Central memory CD8-positive, alpha-beta T cell (primary cell): Measurements from ENCODE around the gene LOXHD1.

ENCODE experiments used
- ATAC-seq: fragments of 150-1000 bp; cut with Tn5 transposase; replicated peaks from 2 replicates; pipeline ENCODE4 v1.10.0; 2022; ENCODE audit warnings: mild to moderate bottlenecking, moderate FRiP score, moderate number of reproducible peaks; ENCODE audit not compliant: poor library complexity, severe bottlenecking; ENCODE audit errors: extremely low read depth
- DNase-seq, 2 donors: peaks; one replicate each; pipeline ENCODE4 v3.0.0; 2021; ENCODE audit warnings: low spot score in 2 of 2
- H3K27ac Mint-ChIP-seq: one replicate; pipeline ENCODE4 v1.8.0; 2022; ENCODE audit warnings: low read depth, mild to moderate bottlenecking, moderate library complexity, mixed read lengths
- H3K27me3 Mint-ChIP-seq: one replicate; pipeline ENCODE4 v1.8.0; 2022; ENCODE audit warnings: mixed read lengths
- H3K36me3 Mint-ChIP-seq: one replicate; pipeline ENCODE4 v1.8.0; 2022; ENCODE audit warnings: mild to moderate bottlenecking, moderate library complexity, mixed read lengths; ENCODE audit not compliant: insufficient read depth
- H3K4me1 Mint-ChIP-seq: one replicate; pipeline ENCODE4 v1.8.0; 2022; ENCODE audit warnings: mixed read lengths
- H3K4me3 Mint-ChIP-seq: one replicate; pipeline ENCODE4 v1.8.0; 2022; ENCODE audit warnings: mild to moderate bottlenecking, moderate library complexity, mixed read lengths
- H3K9me3 Mint-ChIP-seq: one replicate; pipeline ENCODE4 v1.8.0; 2022; ENCODE audit warnings: mixed read lengths

Gene LOXHD1

GRCh38 chr18:46615720-46616119, 41.3 kb downstream of the LOXHD1 start:
- Mint-ChIP-seq H3K4me3 (no peak overlapping the region), H3K27me3 (no peaks in the 10 kb centered on the region), H3K9me3 (no peaks in the 10 kb centered on the region), H3K36me3 (peaks cover 2% of the 10 kb centered on the region), H3K27ac (no peak overlapping the region), H3K4me1 (no peaks in the 10 kb centered on the region)
- no peak for DNase-seq
- no peak for ATAC-seq

GRCh38 chr18:46609048-46609447, 48.0 kb downstream of the LOXHD1 start:
- no peak for ATAC-seq
- Mint-ChIP-seq H3K27ac (no peak overlapping the region), H3K4me1 (no peaks in the 10 kb centered on the region), H3K36me3 (no peaks in the 10 kb centered on the region), H3K4me3 (no peak overlapping the region), H3K9me3 (no peaks in the 10 kb centered on the region), H3K27me3 (peaks cover under 1% of the 10 kb centered on the region)
- no peak for DNase-seq

DNA sequence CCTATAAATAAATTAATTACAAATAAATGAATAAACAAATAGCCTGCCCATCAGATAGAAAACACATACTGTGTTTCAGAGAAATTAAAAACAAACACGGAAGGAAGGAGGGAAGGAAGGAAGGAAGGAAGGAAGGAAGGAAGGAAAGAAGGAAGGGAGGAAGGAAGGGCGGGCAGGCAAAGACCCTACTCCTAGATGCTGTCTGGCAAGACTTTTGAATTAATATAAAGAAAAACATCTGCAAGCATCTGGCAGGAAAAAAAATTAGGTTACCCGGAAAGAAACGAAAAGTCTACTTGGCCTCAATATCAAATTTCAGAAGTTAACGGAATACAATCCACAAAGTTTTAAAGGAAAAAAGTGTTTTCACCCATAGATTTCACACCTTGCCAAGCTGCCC, 49.1 kb downstream of the LOXHD1 start:
- Mint-ChIP-seq H3K4me3 (no peak overlapping the region), H3K36me3 (no peaks in the 10 kb centered on the region), H3K27ac (no peak overlapping the region), H3K4me1 (no peaks in the 10 kb centered on the region), H3K27me3 (peaks cover 12% of the 10 kb centered on the region), H3K9me3 (no peaks in the 10 kb centered on the region)
- DNase-seq, result no peak
- ATAC-seq, result no peak

- peaks cover 1% of the 10 kb centered on the region for H3K36me3 Mint-ChIP-seq
- H3K9me3 Mint-ChIP-seq, result no peaks in the 10 kb centered on the region
- peaks cover 32% of the 10 kb centered on the region for H3K27me3 Mint-ChIP-seq
- no peak overlapping the region for H3K4me3 Mint-ChIP-seq
- DNase-seq, result no peak
- no peak overlapping the region for H3K27ac Mint-ChIP-seq
- no peak for ATAC-seq
- H3K4me1 Mint-ChIP-seq, result peaks cover 6% of the 10 kb centered on the region
These were observed 55.7 kb downstream of the LOXHD1 start for GRCh38 chr18:46601141-46601805.

- Mint-ChIP-seq H3K9me3 (no peaks in the 10 kb centered on the region), H3K27me3 (peaks cover 23% of the 10 kb centered on the region), H3K4me1 (peaks cover 9% of the 10 kb centered on the region), H3K36me3 (peaks cover 1% of the 10 kb centered on the region), H3K4me3 (no peak overlapping the region), H3K27ac (no peak overlapping the region)
- ATAC-seq, result peak; percentile 62
- no peak for DNase-seq
These were observed 60.9 kb downstream of the LOXHD1 start for GRCh38 chr18:46596119-46596518.

DNA sequence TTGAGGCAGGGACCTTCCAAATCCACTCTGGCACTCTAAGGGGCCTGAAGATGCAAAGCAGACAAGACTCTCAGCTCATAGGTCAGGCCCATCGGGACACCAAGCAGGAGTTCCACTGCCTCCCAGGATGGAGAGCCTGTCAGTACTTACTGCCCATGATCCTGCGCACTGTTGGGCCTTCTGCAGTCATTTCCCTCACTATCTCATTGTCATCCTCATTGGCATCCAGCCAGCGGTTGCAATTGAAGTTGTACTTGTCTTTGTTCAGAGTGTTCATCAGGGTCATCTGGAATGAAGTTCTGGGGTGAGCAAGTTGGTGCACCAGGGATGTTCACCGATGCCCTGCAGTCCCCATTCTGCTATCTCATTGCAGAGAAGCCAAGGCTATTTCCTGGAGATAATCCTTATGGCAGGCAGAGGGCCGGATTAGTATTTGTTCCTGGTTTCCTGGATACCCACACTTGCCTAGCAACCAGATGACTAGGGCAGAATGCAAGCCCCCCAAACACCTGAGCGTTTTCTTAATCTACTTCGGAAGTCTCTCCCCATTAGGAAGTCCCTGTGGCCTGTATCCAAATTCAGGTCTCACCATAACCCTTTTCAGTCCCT, 65.1 kb downstream of the LOXHD1 start:
- peaks cover 19% of the 10 kb centered on the region for H3K27me3 Mint-ChIP-seq
- H3K36me3 Mint-ChIP-seq, result no peaks in the 10 kb centered on the region
- H3K4me3 Mint-ChIP-seq, result no peak overlapping the region
- H3K9me3 Mint-ChIP-seq, result no peaks in the 10 kb centered on the region
- ATAC-seq (no peak), DNase-seq (no peak)
- H3K4me1 Mint-ChIP-seq, result peaks cover 9% of the 10 kb centered on the region
- H3K27ac Mint-ChIP-seq, result no peak overlapping the region

DNA sequence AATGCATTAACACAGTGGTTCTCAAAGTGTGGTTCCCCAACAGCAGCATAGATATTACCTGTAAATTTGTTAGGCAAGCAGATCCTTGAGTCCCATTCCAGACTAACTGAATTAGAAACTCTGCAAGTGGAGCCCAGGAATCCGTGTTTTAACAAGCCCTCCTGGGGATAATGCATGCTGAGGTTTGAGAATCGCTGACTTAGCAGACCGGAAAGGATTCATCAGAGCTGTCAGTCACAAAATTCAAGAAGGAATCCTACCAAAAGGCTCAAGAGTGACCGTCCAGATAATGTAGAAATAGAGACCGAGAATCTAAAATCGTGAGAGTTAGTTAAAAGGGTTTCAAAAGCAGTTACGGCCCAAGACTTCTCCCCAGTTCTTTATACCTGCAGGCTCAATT, 66.9 kb downstream of the LOXHD1 start:
- H3K36me3 Mint-ChIP-seq, result no peaks in the 10 kb centered on the region

DNA sequence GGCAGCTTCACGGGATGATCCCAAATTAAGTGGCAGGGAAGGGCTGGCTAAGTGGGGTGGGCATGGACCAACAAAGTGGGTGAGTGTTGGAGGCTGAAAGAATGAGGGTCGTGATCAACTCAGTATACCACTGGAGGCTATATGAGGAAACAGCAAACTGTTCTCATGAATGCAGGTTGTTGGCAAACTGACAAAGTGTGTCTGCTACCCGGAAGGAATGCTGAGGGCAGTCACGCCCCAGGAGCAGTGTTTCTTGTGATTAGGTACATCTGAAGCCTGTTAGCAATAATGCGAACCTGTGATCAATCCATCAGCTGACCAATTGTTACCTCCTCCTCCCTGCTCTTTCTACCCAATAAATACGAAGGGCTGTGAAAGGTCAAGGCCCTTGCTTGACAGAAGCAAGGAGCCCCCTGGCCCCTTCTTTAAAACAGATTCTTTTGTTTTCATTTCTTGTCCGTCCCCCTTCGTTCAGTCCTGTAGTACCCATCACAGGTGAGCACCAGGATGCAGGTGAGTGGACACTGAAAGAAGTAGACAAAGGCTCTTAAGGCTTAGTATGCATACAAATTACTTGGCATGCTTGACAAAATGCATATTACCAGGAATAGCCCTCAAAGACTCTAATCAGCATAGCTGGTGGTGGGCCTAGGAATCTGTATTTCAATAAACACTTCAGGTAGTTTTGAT, 67.9 kb downstream of the LOXHD1 start:
- peaks cover 6% of the 10 kb centered on the region for H3K27me3 Mint-ChIP-seq

More for the DNA sequence above, 66.9 kb downstream of the LOXHD1 start:
- H3K27ac Mint-ChIP-seq, result no peak overlapping the region
- ATAC-seq, result no peak
- peaks cover 16% of the 10 kb centered on the region for H3K27me3 Mint-ChIP-seq
- H3K4me3 Mint-ChIP-seq, result no peak overlapping the region
- no peak for DNase-seq
- no peaks in the 10 kb centered on the region for H3K4me1 Mint-ChIP-seq
- no peaks in the 10 kb centered on the region for H3K9me3 Mint-ChIP-seq

GRCh38 chr18:46587600-46587999, 69.4 kb downstream of the LOXHD1 start:
- Mint-ChIP-seq H3K4me3 (no peak overlapping the region), H3K9me3 (no peaks in the 10 kb centered on the region), H3K27me3 (no peaks in the 10 kb centered on the region), H3K4me1 (no peaks in the 10 kb centered on the region), H3K36me3 (no peaks in the 10 kb centered on the region), H3K27ac (no peak overlapping the region)
- ATAC-seq (no peak), DNase-seq (no peak)

More for the DNA sequence above, 67.9 kb downstream of the LOXHD1 start:
- no peak overlapping the region for H3K4me3 Mint-ChIP-seq
- DNase-seq (no peak), ATAC-seq (no peak)
- H3K36me3 Mint-ChIP-seq, result no peaks in the 10 kb centered on the region
- no peaks in the 10 kb centered on the region for H3K9me3 Mint-ChIP-seq
- H3K4me1 Mint-ChIP-seq, result no peaks in the 10 kb centered on the region
- no peak overlapping the region for H3K27ac Mint-ChIP-seq

GRCh38 chr18:46583711-46584110, 73.3 kb downstream of the LOXHD1 start:
- Mint-ChIP-seq H3K27ac (no peak overlapping the region), H3K4me1 (no peaks in the 10 kb centered on the region), H3K4me3 (no peak overlapping the region), H3K36me3 (no peaks in the 10 kb centered on the region), H3K27me3 (peaks cover 29% of the 10 kb centered on the region), H3K9me3 (peaks cover 22% of the 10 kb centered on the region)
- DNase-seq, result no peak
- ATAC-seq, result no peak

DNA sequence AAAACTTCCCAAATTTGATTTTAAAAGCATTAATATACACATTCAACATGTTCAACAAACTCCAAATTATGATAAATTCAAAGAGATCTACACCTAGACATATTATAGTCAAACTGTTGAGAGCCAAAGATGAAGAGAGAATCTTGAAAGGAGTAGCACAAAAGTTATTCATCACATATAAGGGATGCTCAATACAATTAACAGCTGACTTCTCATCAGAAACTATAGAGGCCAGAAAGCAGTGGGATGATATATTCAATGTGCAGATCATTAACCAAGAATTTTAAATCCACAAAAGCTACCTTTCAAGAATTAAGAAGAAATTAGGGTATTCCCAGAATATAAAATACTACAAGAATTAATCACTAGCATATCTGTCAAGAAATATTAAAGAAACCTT, 75.4 kb downstream of the LOXHD1 start:
- no peak for ATAC-seq
- peaks cover 22% of the 10 kb centered on the region for H3K9me3 Mint-ChIP-seq
- no peaks in the 10 kb centered on the region for H3K36me3 Mint-ChIP-seq
- DNase-seq, result no peak
- H3K27ac Mint-ChIP-seq, result no peak overlapping the region
- H3K4me1 Mint-ChIP-seq, result no peaks in the 10 kb centered on the region
- peaks cover 40% of the 10 kb centered on the region for H3K27me3 Mint-ChIP-seq
- H3K4me3 Mint-ChIP-seq, result no peak overlapping the region

DNA sequence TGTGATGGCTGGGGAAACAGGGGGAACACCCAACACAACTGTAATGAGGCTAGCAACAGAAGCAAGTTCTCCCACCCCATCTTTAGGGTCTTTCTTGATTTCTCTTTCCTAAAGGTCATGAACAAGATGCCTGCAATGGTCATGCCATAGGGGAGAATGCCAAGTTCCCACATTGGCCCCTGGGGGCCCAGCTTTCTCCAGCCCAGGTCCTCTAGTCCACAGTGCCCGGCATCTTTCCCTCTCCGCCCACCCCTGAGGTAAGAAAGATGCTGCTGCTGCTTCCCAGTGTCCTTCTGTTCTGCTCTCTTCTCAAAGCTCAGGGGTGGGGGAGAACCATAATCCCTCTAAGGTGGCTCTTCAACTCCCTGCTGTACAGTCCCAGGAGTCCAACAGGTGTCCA, 78.0 kb downstream of the LOXHD1 start:
- ATAC-seq (no peak), DNase-seq (no peak)
- Mint-ChIP-seq H3K36me3 (no peaks in the 10 kb centered on the region), H3K4me1 (no peaks in the 10 kb centered on the region), H3K4me3 (no peak overlapping the region), H3K27ac (no peak overlapping the region), H3K27me3 (peaks cover 40% of the 10 kb centered on the region), H3K9me3 (peaks cover 22% of the 10 kb centered on the region)

DNA sequence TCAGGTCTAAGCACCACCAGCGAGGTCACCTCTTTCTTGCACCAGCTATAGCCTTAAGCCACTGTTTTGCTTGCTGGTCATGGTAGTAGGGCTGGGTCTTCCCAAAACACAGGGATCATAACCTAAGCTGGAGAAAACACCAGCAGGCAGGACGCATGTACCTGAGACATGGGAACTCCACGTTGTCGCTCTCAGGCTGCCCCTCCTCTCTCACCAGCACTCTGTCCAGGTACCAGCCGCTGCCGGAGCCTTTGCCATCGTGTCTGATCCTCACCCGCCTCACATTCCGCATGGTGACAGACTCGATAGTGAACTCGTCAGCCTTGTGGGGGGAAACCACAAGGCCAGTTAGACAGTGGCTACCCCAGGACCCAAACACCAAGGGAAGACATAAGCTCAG, 79.5 kb downstream of the LOXHD1 start:
- ATAC-seq (no peak), DNase-seq (no peak)
- peaks cover 40% of the 10 kb centered on the region for H3K27me3 Mint-ChIP-seq
- no peaks in the 10 kb centered on the region for H3K4me1 Mint-ChIP-seq
- H3K36me3 Mint-ChIP-seq, result no peaks in the 10 kb centered on the region
- peaks cover 22% of the 10 kb centered on the region for H3K9me3 Mint-ChIP-seq
- H3K27ac Mint-ChIP-seq, result no peak overlapping the region
- H3K4me3 Mint-ChIP-seq, result no peak overlapping the region
